ENCODE data around the gene ANK3.

Gene ANK3

GRCh38 chr10:60433684-60434083 lies 44.0 kb upstream of the ANK3 start:
- ChIA-PET POLR2A (interaction anchor here (0.6 kb wide), 1 partner anchor 393 kb away, joined by 3 read pairs; no protein-coding TSS in a partner anchor), CTCF (interaction anchor here (0.6 to 2.2 kb wide), 19 partner anchors 9 to 345 kb away, joined by 3 to 16 read pairs (median 4); no protein-coding TSS in a partner anchor)
- Histone ChIP-seq H3K36me3 (ENCODE audit: control insufficient read depth in 2 of 2, insufficient read depth in 1 of 2, low read length in 2 of 2) (no peaks in the 10 kb centered on the region), H3K27ac (ENCODE audit: extremely low read depth, low read depth, low read length) (no peak overlapping the region), H3K4me3 (ENCODE audit: low read depth, low read length) (no peak overlapping the region), H3K4me1 (ENCODE audit: control insufficient read depth, insufficient read depth, low read length) (no peaks in the 10 kb centered on the region), H3K9me3 (ENCODE audit: control insufficient read depth, insufficient read depth, low read depth, low read length) (no peaks in the 10 kb centered on the region)
- TF ChIP-seq HIC1 (tag by site-specific recombination; IDR thresholded peaks at IDR 0.05): no peak
- TF ChIP-seq ZNF362 (tag by site-specific recombination; IDR thresholded peaks at IDR 0.05): no peak
- no peak for TF ChIP-seq ZNF26 (tag by site-specific recombination; IDR thresholded peaks at IDR 0.05)

- ChIA-PET POLR2A (no interaction called here), CTCF (interaction anchor here (0.6 to 2.4 kb wide), 5 partner anchors 10 to 808 kb away, joined by 3 to 10 read pairs (median 4); no protein-coding TSS in a partner anchor)
- no peaks in the 10 kb centered on the region for H3K36me3 ChIP-seq (ENCODE audit: control insufficient read depth in 2 of 2, insufficient read depth in 1 of 2, low read length in 2 of 2)
- H3K4me3 ChIP-seq (ENCODE audit: low read depth, low read length): no peak overlapping the region
- H3K9me3 ChIP-seq (ENCODE audit: control insufficient read depth, insufficient read depth, low read depth, low read length): no peaks in the 10 kb centered on the region
- TF ChIP-seq ZIC2 (tag by site-specific recombination; IDR thresholded peaks at IDR 0.05): peak; percentile 82
- TF ChIP-seq ZNF433 (tag by site-specific recombination; IDR thresholded peaks at IDR 0.05; ENCODE audit: low read depth): no peak
- TF ChIP-seq ZNF341 (tag by site-specific recombination; IDR thresholded peaks at IDR 0.05; ENCODE audit: low read depth): no peak
- TF ChIP-seq ZNF843 (tag by site-specific recombination; IDR thresholded peaks at IDR 0.05): no peak
- TF ChIP-seq ZNF610 (tag by site-specific recombination; IDR thresholded peaks at IDR 0.05; ENCODE audit: borderline replicate concordance): peak; percentile 99
- TF ChIP-seq ZNF792 (tag by site-specific recombination; IDR thresholded peaks at IDR 0.05): no peak
- no peak for TF ChIP-seq ZSCAN4 (tag by site-specific recombination; IDR thresholded peaks at IDR 0.05)
- no peaks in the 10 kb centered on the region for H3K4me1 ChIP-seq (ENCODE audit: control insufficient read depth, insufficient read depth, low read length)
- H3K27ac ChIP-seq (ENCODE audit: extremely low read depth, low read depth, low read length): no peak overlapping the region
These were observed 41.3 kb upstream of the ANK3 start for GRCh38 chr10:60430836-60431597.

GRCh38 chr10:60430017-60430416 lies 40.3 kb upstream of the ANK3 start:
- no peaks in the 10 kb centered on the region for H3K4me1 ChIP-seq (ENCODE audit: control insufficient read depth, insufficient read depth, low read length)
- ChIA-PET CTCF (interaction anchor here (0.6 to 2.4 kb wide), 5 partner anchors 11 to 340 kb away, joined by 3 to 10 read pairs (median 3); no protein-coding TSS in a partner anchor), POLR2A (no interaction called here)
- no peak overlapping the region for H3K27ac ChIP-seq (ENCODE audit: extremely low read depth, low read depth, low read length)
- no peaks in the 10 kb centered on the region for H3K9me3 ChIP-seq (ENCODE audit: control insufficient read depth, insufficient read depth, low read depth, low read length)
- no peaks in the 10 kb centered on the region for H3K36me3 ChIP-seq (ENCODE audit: control insufficient read depth in 2 of 2, insufficient read depth in 1 of 2, low read length in 2 of 2)
- no peak overlapping the region for H3K4me3 ChIP-seq (ENCODE audit: low read depth, low read length)
- no peak for TF ChIP-seq ZNF639 (tag by site-specific recombination; IDR thresholded peaks at IDR 0.05)
- TF ChIP-seq ZNF513 (tag by site-specific recombination; IDR thresholded peaks at IDR 0.05): no peak
- no peak for TF ChIP-seq ZNF302 (tag by site-specific recombination; IDR thresholded peaks at IDR 0.05; ENCODE audit: low read depth)
- TF ChIP-seq ZNF221 (tag by site-specific recombination; IDR thresholded peaks at IDR 0.05; ENCODE audit: borderline replicate concordance): no peak
- TF ChIP-seq GLI4 (tag by site-specific recombination; IDR thresholded peaks at IDR 0.05): no peak
- TF ChIP-seq ZNF785 (tag by site-specific recombination; IDR thresholded peaks at IDR 0.05): no peak
- no peak for TF ChIP-seq ZNF366 (tag by site-specific recombination; conservative IDR thresholded peaks at IDR 0.05)
- TF ChIP-seq ZNF112 (tag by site-specific recombination; IDR thresholded peaks at IDR 0.05): no peak
- no peak for TF ChIP-seq ZNF223 (tag by site-specific recombination; IDR thresholded peaks at IDR 0.05)
- TF ChIP-seq ZNF747 (tag by site-specific recombination; IDR thresholded peaks at IDR 0.05): no peak
- no peak for TF ChIP-seq ZBTB20 (tag by site-specific recombination; IDR thresholded peaks at IDR 0.05)
- no peak for TF ChIP-seq SALL2 (tag by site-specific recombination; IDR thresholded peaks at IDR 0.05; ENCODE audit: borderline replicate concordance)
